ENCODE results near the gene MAPK11.

The MAPK11 gene

DNA sequence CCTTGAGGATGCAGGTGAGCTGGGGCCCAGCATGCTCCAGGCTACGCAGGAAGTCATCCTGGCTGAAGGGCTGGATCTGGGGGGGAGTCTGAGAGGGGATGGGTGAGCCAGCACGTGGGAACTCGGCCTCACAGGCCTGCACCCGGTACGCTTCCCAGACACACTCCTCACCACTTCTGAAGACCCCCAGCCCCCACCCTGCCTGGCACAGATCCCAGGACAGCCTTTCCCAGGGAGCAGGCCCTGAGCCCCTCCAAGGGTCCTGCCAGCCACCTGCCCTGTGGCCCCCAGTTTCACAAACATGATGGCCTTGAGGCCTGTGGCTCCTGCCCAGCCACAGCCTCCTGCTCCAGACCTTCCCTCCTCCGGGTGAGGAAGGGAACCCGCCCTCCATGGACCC lies 42.8 kb upstream of the MAPK11 start (continued):
- no peak for TF ChIP-seq POU6F1 (CRISPR knock-in tag; IDR thresholded peaks at IDR 0.05; ENCODE audit: borderline replicate concordance, low read depth)
- no peak for TF ChIP-seq TOX (CRISPR knock-in tag; IDR thresholded peaks at IDR 0.05; ENCODE audit: borderline replicate concordance)
- no peak for TF ChIP-seq ZC3H10 (CRISPR knock-in tag; IDR thresholded peaks at IDR 0.05)
- no peak for TF ChIP-seq ISL1 (CRISPR knock-in tag; IDR thresholded peaks at IDR 0.05)
- no peak for TF ChIP-seq ESRRG (CRISPR knock-in tag; IDR thresholded peaks at IDR 0.05)
- no peak for TF ChIP-seq PPARA (CRISPR knock-in tag; IDR thresholded peaks at IDR 0.05; ENCODE audit: borderline replicate concordance)
- TF ChIP-seq CSDC2 (CRISPR knock-in tag; IDR thresholded peaks at IDR 0.05) = no peak
- no peak for TF ChIP-seq TCF4 (CRISPR knock-in tag; IDR thresholded peaks at IDR 0.05; ENCODE audit: borderline replicate concordance)
- TF ChIP-seq RARB (CRISPR knock-in tag; IDR thresholded peaks at IDR 0.05) = no peak

DNA sequence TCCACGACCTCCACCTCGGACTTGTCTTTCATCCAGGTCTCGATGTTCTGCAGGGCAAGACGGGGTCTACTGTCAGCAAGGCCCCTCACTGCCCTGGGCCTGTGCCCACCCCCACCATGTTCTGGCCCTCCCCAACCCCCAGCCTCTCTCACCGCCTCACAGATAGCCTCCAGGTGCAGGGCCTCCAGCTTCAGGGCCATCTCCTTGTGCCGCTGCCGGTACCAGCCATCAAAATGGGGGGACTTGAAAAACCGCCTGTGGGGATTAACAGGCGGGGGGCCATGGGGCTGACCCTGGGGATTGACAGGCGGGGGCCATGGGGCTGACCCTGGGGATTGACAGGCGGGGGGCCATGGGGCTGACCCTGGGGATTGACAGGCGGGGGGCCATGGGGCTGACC lies 42.2 kb upstream of the MAPK11 start:
- TF ChIP-seq ZNF565 (CRISPR knock-in tag; conservative IDR thresholded peaks at IDR 0.05; ENCODE audit: low read depth) (no peak), PATZ1 (CRISPR knock-in tag; IDR thresholded peaks at IDR 0.05; ENCODE audit: borderline replicate concordance) (no peak), ZFP3 (CRISPR knock-in tag; IDR thresholded peaks at IDR 0.05) (no peak), BACH2 (CRISPR knock-in tag; IDR thresholded peaks at IDR 0.05; ENCODE audit: borderline replicate concordance) (no peak), ZFP30 (CRISPR knock-in tag; IDR thresholded peaks at IDR 0.05) (no peak), ARNTL (CRISPR knock-in tag; IDR thresholded peaks at IDR 0.05; ENCODE audit: borderline replicate concordance, low read depth) (no peak), ZC3H10 (CRISPR knock-in tag; IDR thresholded peaks at IDR 0.05) (no peak), CREB5 (CRISPR knock-in tag; IDR thresholded peaks at IDR 0.05; ENCODE audit: low read depth) (no peak), ESRRG (CRISPR knock-in tag; IDR thresholded peaks at IDR 0.05) (no peak), TCF4 (CRISPR knock-in tag; IDR thresholded peaks at IDR 0.05; ENCODE audit: borderline replicate concordance) (no peak), RARB (CRISPR knock-in tag; IDR thresholded peaks at IDR 0.05) (no peak), TOX (CRISPR knock-in tag; IDR thresholded peaks at IDR 0.05; ENCODE audit: borderline replicate concordance) (no peak), CSDC2 (CRISPR knock-in tag; IDR thresholded peaks at IDR 0.05) (no peak), PPARA (CRISPR knock-in tag; IDR thresholded peaks at IDR 0.05; ENCODE audit: borderline replicate concordance) (no peak), ZNF8 (CRISPR knock-in tag; IDR thresholded peaks at IDR 0.05) (no peak)
- TF ChIP-seq, protein P1, sequence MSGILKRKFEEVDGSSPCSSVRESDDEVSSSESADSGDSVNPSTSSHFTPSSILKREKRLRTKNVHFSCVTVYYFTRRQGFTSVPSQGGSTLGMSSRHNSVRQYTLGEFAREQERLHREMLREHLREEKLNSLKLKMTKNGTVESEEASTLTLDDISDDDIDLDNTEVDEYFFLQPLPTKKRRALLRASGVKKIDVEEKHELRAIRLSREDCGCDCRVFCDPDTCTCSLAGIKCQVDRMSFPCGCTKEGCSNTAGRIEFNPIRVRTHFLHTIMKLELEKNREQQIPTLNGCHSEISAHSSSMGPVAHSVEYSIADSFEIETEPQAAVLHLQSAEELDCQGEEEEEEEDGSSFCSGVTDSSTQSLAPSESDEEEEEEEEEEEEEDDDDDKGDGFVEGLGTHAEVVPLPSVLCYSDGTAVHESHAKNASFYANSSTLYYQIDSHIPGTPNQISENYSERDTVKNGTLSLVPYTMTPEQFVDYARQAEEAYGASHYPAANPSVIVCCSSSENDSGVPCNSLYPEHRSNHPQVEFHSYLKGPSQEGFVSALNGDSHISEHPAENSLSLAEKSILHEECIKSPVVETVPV (CRISPR knock-in tag; IDR thresholded peaks at IDR 0.05) = no peak
- TF ChIP-seq, protein P2, sequence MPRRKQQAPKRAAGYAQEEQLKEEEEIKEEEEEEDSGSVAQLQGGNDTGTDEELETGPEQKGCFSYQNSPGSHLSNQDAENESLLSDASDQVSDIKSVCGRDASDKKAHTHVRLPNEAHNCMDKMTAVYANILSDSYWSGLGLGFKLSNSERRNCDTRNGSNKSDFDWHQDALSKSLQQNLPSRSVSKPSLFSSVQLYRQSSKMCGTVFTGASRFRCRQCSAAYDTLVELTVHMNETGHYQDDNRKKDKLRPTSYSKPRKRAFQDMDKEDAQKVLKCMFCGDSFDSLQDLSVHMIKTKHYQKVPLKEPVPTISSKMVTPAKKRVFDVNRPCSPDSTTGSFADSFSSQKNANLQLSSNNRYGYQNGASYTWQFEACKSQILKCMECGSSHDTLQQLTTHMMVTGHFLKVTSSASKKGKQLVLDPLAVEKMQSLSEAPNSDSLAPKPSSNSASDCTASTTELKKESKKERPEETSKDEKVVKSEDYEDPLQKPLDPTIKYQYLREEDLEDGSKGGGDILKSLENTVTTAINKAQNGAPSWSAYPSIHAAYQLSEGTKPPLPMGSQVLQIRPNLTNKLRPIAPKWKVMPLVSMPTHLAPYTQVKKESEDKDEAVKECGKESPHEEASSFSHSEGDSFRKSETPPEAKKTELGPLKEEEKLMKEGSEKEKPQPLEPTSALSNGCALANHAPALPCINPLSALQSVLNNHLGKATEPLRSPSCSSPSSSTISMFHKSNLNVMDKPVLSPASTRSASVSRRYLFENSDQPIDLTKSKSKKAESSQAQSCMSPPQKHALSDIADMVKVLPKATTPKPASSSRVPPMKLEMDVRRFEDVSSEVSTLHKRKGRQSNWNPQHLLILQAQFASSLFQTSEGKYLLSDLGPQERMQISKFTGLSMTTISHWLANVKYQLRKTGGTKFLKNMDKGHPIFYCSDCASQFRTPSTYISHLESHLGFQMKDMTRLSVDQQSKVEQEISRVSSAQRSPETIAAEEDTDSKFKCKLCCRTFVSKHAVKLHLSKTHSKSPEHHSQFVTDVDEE (CRISPR knock-in tag; IDR thresholded peaks at IDR 0.05) = no peak
- no peak for ATAC-seq

DNA sequence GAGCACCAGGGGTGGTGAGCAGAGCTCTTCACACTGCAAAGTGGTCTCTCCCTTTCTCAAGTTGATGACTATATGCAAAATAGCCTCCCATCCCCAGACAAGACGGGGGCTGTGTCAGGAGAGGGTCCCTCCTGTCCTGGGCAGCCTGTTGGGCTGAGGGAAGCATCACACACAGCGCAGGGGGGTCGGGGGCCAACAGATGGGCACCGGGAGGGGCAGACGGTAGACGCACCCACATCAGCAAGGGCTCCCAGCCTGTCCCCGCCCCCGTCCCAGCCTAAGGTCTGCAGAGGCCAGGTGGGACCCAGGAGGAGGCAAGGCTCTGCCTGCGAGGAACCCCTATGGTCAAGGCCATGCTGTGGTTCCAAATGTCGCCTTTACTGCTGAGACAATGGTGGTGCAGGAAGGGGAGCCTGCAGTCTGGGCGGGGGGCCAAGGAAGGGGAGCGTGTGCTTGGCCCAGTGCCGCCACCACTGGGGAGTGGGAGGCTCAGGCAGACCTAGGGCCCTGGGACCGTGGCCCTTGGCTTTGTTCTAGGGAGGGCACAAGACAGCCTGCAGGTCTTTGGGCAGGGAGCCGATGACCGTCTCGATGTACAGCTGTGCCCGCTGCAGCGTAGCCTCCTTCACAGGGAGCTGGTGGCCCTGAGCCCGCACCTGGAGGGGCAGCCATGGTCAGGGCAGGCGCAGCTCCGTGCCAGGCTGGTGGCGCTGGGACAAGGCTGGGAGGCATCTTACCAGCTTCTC lies 41.6 kb upstream of the MAPK11 start:
- ATAC-seq = no peak
- TF ChIP-seq ZFP30 (CRISPR knock-in tag; IDR thresholded peaks at IDR 0.05) (no peak), ARNTL (CRISPR knock-in tag; IDR thresholded peaks at IDR 0.05; ENCODE audit: borderline replicate concordance, low read depth) (no peak), ZC3H10 (CRISPR knock-in tag; IDR thresholded peaks at IDR 0.05) (no peak), BACH2 (CRISPR knock-in tag; IDR thresholded peaks at IDR 0.05; ENCODE audit: borderline replicate concordance) (no peak), SNAI2 (CRISPR knock-in tag; IDR thresholded peaks at IDR 0.05) (no peak), ZNF8 (CRISPR knock-in tag; IDR thresholded peaks at IDR 0.05) (no peak), CREB5 (CRISPR knock-in tag; IDR thresholded peaks at IDR 0.05; ENCODE audit: low read depth) (no peak), GLIS3 (CRISPR knock-in tag; IDR thresholded peaks at IDR 0.05) (no peak), POU6F1 (CRISPR knock-in tag; IDR thresholded peaks at IDR 0.05; ENCODE audit: borderline replicate concordance, low read depth) (no peak), ZNF565 (CRISPR knock-in tag; conservative IDR thresholded peaks at IDR 0.05; ENCODE audit: low read depth) (no peak)
- TF ChIP-seq, protein P1 (CRISPR knock-in tag; IDR thresholded peaks at IDR 0.05) = no peak

All from SK-N-SH treated with all-trans-retinoic acid at 6 μM for 48 hours (cell line).